ENCODE measurements around the gene COL23A1. TPM values are rescaled to one million over a fixed set of nuclear protein-coding genes. Genes with fewer than 3 reads are reported as not detected.

The COL23A1 gene
- total and polyA plus RNA-seq, 2 of the 8 experiments (the other 6 are each of a cell fraction or from before 2014, with no cell fraction given): 3.1 to 4.7 TPM

DNA sequence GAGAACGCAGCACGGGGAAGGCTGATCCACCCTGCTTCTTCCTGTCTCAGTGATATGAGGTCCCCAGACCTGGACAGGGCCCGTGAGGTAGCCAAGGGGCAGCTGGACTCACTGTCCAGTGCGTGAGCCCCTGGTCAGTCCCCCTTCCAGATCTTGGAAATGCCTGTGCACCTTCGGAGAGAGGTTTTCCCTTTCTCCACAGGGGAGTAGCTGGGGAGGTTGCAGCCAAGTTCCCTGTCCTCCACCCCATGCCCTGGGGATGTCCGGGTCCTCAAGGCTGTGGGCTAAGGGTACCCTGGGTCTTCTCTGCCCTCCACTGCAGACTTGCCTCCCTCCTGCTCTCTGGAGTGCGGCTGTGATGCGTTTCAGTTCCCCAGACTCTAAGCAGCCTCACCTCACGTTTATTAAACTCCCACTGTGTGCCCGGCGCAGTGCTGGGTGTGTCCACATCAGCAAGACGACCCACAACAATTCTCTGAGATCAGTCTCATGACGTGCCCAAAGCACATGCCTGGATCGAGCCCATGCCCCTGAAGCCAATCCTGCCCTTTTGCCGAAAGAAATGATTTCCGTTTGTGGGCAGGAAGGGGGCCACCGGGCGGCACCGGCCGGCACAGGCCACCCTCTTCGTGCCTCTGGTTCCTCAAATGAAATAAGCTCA is 256.2 kb downstream of the COL23A1 start:
- Histone ChIP-seq H3K4me1 (replicated peaks in 1 of 4; ENCODE audit: control insufficient read depth in 3 of 4, insufficient read depth in 4 of 4, low read length in 3 of 4) (peaks cover 0 to 9% (median 3%) of the 10 kb centered on the region in 4 experiments; a peak in 4 of 7 replicates), H3K36me3 (ENCODE audit: control insufficient read depth in 2 of 4, insufficient read depth in 4 of 4, low read length in 3 of 4) (no peaks in the 10 kb centered on the region), H3K79me1 (ENCODE audit: low read depth, low read length) (no peaks in the 10 kb centered on the region), H2BK120ac (replicated peaks; ENCODE audit: low read depth, low read length) (no peak overlapping the region), H3K23me2 (ENCODE audit: low read depth, low read length) (no peaks in the 10 kb centered on the region), H3K27ac (ENCODE audit: low read depth, low read length) (no peak overlapping the region), H2BK12ac (ENCODE audit: low read depth, low read length) (no peak overlapping the region), H2BK20ac (ENCODE audit: low read length) (no peak overlapping the region), H3K18ac (ENCODE audit: extremely low read depth, low read length) (no peak overlapping the region), H3K9me3 (ENCODE audit: insufficient read depth in 2 of 2, low read depth in 1 of 2, low read length in 1 of 2) (no peaks in the 10 kb centered on the region), H4K8ac (ENCODE audit: extremely low read depth, insufficient read depth, low read length) (no peak overlapping the region), H2AK5ac (ENCODE audit: low read depth, low read length) (no peak overlapping the region), H3K4me3 (ENCODE audit: extremely low read depth in 1 of 4, insufficient read depth in 2 of 4, low read depth in 3 of 4, low read length in 4 of 4) (no peak overlapping the region), H4K20me1 (replicated peaks in 1 of 2; ENCODE audit: control insufficient read depth in 1 of 2, insufficient read depth in 2 of 2, low read length in 2 of 2) (peaks cover 0 to 2% of the 10 kb centered on the region in 2 experiments), H4K91ac (replicated peaks; ENCODE audit: insufficient read length, low read length) (no peak overlapping the region), H2BK5ac (ENCODE audit: low read depth, low read length) (no peak overlapping the region), H2BK15ac (ENCODE audit: low read length) (no peak overlapping the region), H3K23ac (ENCODE audit: insufficient read length) (no peak overlapping the region), H4K5ac (ENCODE audit: insufficient read length, low read depth, low read length) (no peak overlapping the region), H3K14ac (ENCODE audit: insufficient read length) (no peak overlapping the region), H3K27me3 (replicated peaks in 1 of 4; ENCODE audit: control insufficient read depth in 3 of 4, extremely low read depth in 1 of 4, insufficient read depth in 3 of 4, low read length in 3 of 4) (no peaks in the 10 kb centered on the region), H3K4me2 (ENCODE audit: insufficient read depth in 1 of 2, low read depth in 2 of 2, low read length in 2 of 2) (no peak overlapping the region), H3K79me2 (ENCODE audit: control insufficient read depth in 1 of 2, insufficient read depth in 2 of 2, low read length in 2 of 2) (no peaks in the 10 kb centered on the region), H3K4ac (replicated peaks; ENCODE audit: insufficient read length, low read depth, low read length) (no peak overlapping the region), H2AFZ (ENCODE audit: low read length) (no peak overlapping the region), H3K56ac (replicated peaks; ENCODE audit: insufficient read length, low read depth, low read length) (no peak overlapping the region), H3K9ac (replicated peaks in 1 of 4; ENCODE audit: extremely low read depth in 1 of 4, low read depth in 3 of 4, low read length in 3 of 4) (no peak overlapping the region)
- DNase-seq (ENCODE audit: low read depth in 1 of 2, low spot score in 2 of 2): no peak
- no peak for FAIRE-seq
- no peak for TF ChIP-seq TAF1 (IDR thresholded peaks at IDR 0.05; ENCODE audit: low read depth, low read length)
- ChIA-PET CTCF (ENCODE audit: partially characterized antibody) (no interaction called here), POLR2A (ENCODE audit: partially characterized antibody) (no interaction called here)
- 86% methylated on average over 21 of the region's 21 CpGs; no CpG with 5 or more reads in 1 of the 2 experiments for WGBS, 2 experiments (ENCODE audit: extremely low coverage in 1 of 2, insufficient coverage in 1 of 2, insufficient read length in 1 of 2, insufficient replicate concordance in 2 of 2, low coverage in 1 of 2, low lambda C conversion rate in 2 of 2, missing lambda C conversion rate in 1 of 2)

Measured in H1 (cell line).